GM21529 (cell line): Measurements from ENCODE around the gene TREH.
"Not testable (repeated sequence)": the region's sequence is repeated elsewhere in the genome, so short reads cannot be mapped to it uniquely, and the experiment has no call there.

Experiments used
- ATAC-seq: cut with Tn5 transposase; IDR thresholded peaks from one replicate; pipeline ENCODE4 v1.9.1; 2021; ENCODE audit not compliant: unreplicated experiment

TREH gene

DNA sequence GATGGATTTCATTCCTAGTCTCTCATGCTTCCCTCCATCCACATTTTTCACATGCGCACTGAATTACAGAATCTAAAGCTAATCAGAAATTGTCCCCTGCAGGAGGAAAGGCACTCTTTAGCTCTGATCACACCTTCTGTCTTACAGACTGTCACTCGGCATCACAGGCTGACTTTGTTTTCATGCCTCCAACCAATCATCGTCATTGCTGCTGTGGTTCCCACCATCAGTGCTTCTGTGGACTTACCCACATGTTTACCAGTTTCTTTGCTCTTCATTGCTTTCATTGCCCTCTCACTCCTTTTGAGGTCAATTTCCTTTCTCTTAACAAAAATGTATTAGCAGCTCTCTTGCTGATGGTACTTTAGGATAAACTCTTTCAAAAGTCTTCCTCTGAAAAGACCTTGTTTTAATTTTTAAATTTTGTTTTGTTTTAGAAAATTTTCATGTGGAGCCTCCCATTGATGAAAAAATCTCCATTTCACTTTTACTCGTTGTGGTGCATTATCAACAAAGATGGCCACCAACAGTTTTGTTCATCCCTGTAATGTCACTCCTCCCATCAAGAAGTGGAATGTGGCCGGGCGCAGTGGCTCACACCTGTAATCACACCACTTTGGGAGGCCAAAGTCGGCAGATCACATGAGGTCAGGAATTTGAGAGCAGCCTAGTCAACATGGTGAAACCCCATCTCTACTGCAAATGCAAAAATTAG is 20.2 kb upstream of the TREH start:
- ATAC-seq = no peak

- ATAC-seq = no peak
These were observed 17.9 kb upstream of the TREH start for GRCh38 chr11:118697346-118697745.

- no peak for ATAC-seq
These were observed 17.3 kb upstream of the TREH start for GRCh38 chr11:118696673-118697226.

DNA sequence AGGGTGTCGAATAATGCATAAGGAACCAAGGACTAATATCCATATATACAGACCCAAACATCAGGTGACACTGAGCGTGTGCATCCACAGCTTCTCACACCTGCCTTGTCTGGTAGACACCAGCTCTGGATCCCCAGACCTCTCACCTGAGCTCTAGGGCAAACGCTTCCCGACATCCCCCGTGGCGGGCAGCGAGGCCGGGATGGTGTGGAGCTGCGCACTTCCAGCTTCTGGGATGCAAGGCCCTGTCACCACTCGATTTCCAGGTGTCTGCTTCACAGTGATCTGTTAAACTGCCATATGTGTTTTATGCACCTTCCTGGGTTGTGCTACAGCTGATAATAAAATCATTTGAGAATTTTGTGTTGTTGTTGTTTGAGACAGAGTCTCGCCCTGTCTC is 15.3 kb upstream of the TREH start:
- no peak for ATAC-seq

DNA sequence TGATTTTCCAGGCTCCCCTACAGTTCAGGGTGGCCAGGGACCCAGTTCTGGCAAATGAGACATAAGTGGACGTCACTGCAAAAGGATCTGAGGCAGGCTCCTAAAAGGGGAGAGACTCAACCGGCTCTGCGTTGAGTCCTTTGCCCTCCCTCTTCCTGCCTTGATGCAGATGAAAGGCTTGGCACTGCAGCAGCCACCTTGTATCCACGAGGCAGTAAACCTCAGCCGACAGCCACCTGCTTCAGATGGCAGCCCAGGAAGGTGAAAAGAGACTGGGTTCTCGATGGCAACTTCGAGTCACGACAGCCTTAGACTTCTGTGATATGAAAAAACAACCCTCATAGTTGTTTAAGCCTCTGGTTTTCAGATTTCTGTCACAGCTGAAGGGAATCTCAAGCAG is 14.7 kb upstream of the TREH start:
- no peak for ATAC-seq

- no peak for ATAC-seq
These were observed 12.7 kb upstream of the TREH start for GRCh38 chr11:118691926-118692830.

DNA sequence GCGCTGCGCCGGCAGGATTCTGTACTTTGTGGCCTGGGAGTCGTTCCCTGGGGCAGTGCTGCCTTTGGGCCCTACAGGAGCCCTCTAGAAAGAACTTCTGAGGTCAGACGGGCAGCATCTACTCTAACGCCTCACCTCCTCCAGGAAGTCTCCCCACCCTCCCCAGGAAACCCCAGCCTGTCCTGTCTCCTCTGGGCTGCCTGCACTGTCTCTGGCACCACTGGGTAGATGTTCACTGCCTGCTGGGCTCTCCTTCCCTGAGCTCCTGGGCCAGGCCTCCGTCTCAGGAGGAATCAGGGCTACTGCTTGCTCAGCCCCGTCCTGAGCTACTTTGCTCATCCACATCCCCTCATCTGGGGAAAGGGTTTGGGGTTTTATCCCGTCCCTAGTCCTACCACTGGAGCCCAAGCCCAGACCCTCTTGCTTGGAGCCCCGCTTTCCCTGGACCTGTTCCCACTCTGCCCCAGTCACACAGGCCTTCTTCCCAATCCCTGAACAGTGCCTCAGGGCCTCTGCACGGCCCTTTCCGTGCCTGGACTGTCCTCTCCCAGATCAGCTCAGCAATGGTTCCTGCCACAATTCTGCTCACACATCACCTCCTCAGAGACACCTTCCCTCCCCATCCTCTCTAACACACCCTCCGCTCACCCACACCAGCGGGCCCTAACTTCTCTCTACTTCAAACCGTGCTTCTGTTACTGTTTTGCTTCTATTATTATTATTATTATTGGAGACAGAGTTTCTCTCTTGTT is 11.3 kb upstream of the TREH start:
- ATAC-seq = no peak

DNA sequence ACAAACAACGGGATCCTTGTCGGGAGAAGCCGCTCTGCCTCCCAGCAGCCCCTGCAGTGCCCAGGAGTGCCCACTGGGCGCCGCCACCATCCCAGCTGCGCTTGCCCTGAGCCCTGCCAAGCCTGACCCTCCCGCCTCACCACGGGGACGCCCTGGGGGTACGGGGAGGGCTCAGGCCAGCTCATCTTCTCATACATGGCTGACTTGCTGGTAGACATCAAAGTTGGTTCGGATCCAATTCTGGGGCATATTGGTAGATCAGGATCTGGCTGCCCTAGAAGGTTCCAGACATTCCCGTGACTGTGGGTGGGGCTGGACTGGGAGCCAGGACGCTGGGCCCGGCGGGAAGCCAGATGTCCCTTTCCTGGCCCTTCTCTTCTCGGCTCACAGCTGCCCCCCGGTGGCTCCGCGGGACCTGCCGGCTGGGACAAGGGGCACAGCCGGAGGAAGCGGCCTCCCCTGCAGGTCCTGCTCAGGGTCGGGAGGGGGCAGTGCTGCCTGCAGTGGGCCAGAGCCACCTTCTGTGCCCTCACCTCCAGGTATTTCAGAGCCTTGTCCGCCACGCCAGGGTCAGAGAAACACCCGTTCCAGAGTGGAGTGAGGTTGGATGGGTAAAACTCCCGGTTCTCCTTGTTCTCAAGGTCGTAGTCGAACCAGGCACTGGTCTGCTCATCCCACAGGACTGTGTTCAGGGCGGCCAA is 10.6 kb upstream of the TREH start:
- ATAC-seq = peak; percentile 75

DNA sequence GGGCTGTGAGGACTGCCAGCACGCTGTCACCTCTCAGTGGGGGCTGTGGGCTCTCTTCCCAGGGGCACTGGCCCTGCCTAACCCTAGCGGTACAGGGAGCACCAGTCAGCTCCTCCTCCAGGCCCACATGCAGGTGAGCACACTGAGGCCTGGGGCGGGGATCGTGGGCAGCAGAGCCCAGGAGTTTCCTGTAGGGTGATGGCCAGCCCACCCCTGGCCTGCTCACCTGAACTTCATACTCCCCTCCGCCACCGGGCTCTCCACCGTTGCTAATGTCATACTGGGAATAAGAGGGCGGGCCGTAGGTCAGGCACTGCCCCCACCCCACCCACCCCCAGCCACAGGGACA is 10.0 kb upstream of the TREH start:
- peak; percentile 4 for ATAC-seq

- no peak for ATAC-seq
These were observed 9.5 kb upstream of the TREH start for GRCh38 chr11:118688851-118689502.

DNA sequence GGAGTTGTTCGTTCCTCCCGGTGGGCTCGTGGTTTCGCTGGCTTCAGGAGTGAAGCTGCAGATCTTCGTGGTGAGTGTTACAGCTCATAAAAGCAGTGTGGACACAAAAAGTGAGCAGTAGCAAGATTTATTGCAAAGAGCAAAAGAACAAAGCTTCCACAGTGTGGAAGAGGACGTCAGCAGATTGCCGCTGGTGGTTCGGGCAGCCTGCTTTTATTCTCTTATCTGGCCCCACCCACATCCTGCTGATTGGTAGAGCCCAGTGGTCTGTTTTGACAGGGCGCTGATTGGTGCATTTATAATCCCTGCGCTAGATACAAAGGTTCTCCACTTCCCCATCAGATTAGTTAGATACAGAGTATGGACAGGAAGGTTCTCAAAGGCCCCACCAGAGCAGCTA is 8.9 kb upstream of the TREH start:
- not testable (repeated sequence) for ATAC-seq

DNA sequence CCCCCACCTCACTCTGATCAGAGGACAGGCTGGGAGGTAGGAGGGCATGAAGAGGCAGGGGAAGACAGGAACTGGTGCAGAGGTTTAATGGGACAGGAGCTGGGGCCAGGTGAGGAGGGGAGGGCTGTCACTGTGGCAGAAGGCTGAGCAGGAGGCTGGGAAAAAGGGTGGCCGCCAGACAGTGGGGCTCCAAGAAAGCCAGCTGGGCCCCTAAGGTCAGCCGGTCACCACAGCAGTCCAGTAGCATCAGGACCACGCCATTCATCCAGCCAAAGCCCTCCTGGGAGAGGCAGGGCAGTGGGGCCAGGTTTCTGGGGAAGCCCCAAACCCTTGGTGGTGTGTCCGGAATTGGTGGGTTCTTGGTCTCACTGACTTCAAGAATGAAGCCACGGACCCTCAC is 8.5 kb upstream of the TREH start:
- no peak for ATAC-seq

DNA sequence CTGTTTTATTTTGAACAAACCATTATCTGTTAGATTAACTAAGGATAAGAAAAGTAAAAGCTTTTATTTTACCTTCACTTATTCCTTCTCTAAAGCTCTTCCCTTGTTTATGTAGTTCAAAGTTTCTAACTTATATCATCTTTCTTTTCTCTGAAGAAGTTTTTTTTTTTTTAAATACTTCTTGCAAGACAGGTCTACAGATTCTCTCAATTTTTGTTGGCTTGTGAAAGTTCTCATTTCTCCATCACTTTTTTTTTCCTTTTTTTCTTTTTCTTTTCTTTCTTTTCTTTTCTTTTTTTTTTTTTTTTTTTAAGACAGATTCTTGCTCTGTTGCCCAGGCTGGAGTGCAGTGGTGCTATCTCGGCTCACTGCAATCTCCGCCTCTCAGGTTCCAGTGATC is 4.7 kb upstream of the TREH start:
- ATAC-seq = no peak

- not testable (repeated sequence) for ATAC-seq
These were observed 3.5 kb upstream of the TREH start for GRCh38 chr11:118682939-118683338.

GRCh38 chr11:118682372-118682771 is 2.9 kb upstream of the TREH start:
- no peak for ATAC-seq

- ATAC-seq = not testable (repeated sequence)
These were observed 542 bp downstream of the TREH start for GRCh38 chr11:118678908-118679307.

DNA sequence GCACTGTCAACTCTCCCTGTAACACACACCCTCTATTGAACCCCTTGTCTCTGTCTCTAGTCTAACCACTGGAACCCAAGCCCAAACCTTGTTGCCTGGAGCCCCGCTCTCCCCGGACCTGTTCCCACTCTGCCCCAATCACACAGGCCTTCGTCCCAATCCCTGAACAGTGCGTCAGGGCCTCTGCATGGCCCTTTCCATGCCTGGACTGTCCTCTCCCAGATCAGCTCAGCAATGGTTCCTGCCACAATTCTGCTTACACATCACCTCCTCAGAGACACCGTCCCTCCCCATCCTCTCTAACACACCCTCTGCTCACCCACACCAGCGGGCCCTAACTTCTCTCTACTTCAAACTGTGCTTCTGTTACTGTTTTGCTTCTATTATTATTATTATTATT is 1.5 kb downstream of the TREH start:
- no peak for ATAC-seq

GRCh38 chr11:118674082-118674435 is 5.4 kb downstream of the TREH start:
- no peak for ATAC-seq

- no peak for ATAC-seq
These were observed 5.9 kb downstream of the TREH start for GRCh38 chr11:118673361-118674081.

DNA sequence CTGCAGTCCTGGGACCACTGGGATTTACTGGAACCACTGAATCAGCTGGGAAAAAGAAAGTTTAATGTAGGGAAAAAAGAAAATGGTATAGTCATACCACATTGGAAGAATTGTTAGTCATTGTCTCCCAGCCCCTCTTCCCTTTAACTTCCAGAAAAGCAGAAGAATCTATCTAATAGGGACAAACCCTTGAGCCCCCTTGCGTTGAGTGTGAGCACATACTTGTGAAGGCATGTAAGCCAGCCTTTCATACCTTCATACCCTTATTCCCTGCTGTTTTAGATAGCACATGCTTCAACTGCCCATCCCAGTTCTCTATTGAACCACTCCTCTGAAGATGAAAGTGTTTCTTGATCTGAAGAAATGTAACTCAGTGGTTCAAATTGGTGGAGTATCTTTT is 6.6 kb downstream of the TREH start:
- no peak for ATAC-seq
